ENCODE data around the gene TMEM132D.

TMEM132D gene

DNA sequence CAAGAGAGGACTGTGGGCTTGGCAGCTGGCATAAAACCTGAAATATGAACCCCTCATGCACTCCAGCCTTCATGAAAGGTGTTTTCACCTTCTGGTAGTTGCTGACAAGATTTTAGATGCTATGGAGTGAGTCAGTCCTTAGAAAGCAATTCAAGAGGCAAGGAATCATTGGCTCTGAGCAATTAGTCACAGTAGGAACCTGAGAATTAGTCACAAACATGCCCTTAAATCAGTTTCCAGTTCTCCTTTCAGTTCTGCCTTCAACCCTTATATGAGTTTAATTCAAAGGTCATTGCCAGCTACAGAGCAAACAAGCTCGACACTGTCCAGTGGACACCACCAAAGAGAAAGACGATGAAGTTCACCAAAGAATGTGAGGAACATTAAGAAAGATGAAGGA is 578.3 kb downstream of the TMEM132D start:
- FAIRE-seq: no peak

- FAIRE-seq: no peak
These were observed 591.8 kb downstream of the TMEM132D start for GRCh38 chr12:129312048-129312447.

- FAIRE-seq: no peak
These were observed 593.5 kb downstream of the TMEM132D start for GRCh38 chr12:129310346-129310745.

GRCh38 chr12:129305851-129306250 is 598.0 kb downstream of the TMEM132D start:
- no peak for FAIRE-seq

DNA sequence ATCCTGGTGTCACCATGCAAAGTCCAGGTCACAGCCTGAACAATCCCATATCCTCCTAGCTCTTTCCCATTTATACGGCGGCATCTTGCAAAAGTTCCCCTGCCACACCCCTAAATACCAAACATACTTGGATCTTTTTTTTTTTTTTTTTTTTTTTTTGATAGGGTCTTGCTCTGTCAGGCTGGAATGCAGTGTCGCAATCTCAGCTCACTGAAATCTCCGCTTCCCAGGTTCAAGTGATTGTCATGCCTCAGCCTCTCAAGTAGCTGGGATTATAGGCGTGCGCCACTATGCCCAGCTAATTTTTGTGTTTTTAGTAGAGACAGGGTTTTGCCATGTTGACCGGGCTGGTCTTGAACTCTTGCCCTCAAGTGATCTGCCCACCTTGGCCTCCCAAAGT is 599.3 kb downstream of the TMEM132D start:
- FAIRE-seq: no peak

- no peak for FAIRE-seq
These were observed 603.8 kb downstream of the TMEM132D start for GRCh38 chr12:129300011-129300410.

DNA sequence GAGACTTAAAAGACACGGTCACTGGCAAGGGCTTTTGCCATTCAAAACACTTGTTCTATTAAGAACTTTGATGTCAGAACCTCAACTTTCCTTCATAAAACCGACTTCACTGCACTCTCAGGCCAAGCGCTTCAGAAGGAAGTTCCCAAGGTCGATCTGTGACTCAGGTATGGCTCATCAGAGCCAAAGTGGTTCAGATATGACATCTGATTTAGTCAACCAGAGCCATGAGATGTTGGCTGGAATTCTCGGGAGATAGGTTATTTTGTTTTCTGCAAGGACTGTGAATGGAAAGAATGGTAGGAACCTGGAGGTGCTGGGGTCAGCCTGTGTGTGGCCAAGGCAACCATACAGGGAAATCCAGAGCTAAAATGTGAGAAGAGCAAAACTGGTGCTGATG is 604.9 kb downstream of the TMEM132D start:
- FAIRE-seq: no peak

DNA sequence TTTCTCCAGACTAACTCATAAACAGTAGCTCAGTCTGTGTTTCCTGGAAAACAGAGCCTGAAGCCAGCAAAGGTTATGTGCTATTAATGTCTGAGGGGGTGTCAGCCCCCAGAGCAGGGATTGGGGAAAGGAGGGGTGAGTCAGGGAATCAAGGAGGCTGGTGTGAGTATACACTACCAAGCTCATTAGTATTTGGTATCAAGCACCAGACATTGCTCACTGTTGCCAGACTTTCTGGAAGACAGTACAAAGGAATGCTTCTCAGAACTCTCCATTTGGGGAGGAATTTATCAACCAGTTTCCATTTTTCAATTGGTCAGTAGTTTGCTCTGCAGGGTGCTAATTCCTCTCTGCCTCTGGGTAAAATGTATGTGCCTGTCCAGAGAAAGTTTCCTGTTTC is 607.2 kb downstream of the TMEM132D start:
- FAIRE-seq: no peak

- FAIRE-seq: no peak
These were observed 609.0 kb downstream of the TMEM132D start for GRCh38 chr12:129294868-129295267.

DNA sequence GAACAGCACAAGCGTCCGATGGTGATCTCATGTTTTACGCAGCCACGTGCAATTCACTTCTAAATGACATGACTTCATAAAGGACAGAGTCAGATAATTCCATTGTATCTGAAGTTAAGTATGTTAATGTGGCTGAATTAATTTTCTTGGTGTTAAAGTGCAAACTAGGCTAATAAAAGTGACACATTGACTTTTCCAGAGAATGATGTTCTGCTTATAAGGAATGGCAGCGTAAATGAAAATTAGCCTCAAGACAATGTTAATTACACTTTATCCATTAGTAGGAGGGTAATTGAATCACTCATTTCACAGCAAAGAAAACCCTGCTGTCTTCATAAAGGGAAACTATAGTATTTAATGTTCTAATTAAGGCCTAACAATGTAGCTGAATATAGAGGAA is 624.1 kb downstream of the TMEM132D start:
- FAIRE-seq: no peak

GRCh38 chr12:129276361-129277060 is 627.3 kb downstream of the TMEM132D start:
- no peak for FAIRE-seq

GRCh38 chr12:129269756-129270495 is 633.9 kb downstream of the TMEM132D start:
- FAIRE-seq: no peak

DNA sequence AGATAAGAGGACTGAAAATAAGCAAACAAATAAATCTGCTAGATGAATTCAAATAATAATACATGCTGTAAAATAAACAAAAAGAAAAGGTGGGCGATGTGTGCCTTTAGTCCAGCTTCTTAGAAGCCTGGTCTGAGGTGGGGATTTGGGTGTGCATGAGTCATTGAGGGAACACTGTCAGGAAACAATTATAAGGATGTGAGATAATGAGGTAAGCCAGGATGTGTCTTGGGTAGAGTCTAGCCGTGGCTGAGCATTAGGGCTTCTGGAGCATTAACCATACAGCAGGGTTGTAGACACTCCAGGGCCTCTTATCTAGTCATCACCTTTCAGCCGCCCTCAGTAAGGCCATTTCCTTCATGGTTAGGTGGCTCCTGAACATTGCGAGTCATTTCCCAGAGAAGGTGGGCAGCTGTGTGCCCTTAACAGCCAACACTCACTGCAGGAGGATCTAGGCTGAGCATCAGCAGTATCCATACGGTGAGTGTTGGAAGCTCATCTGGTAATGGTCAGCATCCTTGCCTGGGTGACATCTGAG is 645.0 kb downstream of the TMEM132D start:
- FAIRE-seq: no peak

DNA sequence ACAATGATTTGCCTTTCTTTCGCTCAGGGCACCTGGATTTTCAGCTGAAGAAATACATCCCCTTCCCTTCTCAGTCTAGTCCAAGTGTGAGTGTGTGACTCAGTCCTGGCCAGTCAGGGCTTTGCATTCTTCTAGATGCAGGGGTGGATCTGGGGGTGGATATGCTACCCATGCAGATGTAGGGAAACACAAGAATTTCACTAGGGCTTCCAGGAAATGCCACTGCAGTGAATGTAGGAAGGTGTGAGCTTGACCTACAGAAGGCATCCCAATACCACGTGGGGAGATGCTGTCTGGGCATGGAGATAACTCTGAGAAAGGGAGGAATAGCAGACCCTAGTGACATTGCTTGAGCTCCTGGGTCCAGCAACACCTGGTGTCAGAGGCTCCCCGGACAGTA is 646.3 kb downstream of the TMEM132D start:
- FAIRE-seq: no peak

DNA sequence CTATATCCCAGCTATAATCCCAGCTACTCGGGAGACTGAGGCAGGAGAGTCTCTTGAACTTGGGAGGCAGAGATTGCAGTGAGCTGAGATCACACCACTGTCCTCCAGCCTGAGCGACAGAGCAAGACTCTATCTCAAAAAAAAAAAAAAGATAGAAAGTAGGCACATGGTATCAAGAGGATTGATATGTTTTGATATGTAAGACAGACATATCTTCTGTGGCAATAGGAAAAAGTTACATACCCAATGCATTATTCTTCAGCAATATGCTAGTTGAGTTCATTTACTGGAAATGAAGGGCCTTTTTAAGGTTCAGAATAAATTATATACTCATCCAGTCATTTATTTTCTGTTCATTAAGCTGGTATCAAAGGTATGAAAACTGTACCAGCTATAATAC is 657.2 kb downstream of the TMEM132D start:
- no peak for FAIRE-seq

DNA sequence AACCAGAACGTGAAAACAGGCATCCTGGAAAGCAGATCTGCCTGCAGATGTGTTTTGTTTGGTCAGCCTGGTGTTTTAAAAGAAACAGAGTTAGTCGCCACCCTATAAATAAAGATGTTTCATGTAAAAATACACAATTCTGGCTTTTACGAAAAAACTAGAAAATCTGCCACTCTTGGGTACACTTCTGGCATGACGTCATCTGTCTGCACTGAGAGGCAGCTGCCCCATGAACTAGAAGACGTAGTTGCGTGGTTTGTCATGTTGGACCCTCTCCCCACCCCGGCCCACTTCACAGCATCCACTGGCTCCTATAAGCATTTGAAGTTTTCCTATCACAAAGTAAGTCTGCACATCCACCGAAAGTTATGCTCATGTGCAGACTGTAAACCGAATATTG is 658.1 kb downstream of the TMEM132D start:
- FAIRE-seq: no peak

GRCh38 chr12:129241852-129242251 is 662.0 kb downstream of the TMEM132D start:
- FAIRE-seq: no peak

DNA sequence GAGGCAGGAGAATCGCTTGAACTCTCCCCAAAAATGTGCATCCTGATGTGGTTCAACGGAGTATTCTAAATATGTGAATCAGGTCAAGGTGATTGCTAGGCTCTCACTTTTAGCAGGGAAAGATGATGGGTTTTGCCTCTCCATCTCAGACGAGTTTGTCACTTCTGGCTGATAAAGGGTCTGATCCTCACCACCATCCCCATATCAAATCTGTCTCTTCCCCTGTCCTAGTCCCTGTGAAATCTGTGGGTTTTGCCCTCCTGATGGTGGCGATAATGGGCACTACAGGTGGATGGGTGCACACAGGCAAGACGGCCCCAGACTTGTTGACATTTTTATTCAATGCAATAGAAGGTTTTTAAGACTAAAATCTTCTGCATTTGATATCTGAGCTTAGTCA is 665.9 kb downstream of the TMEM132D start:
- FAIRE-seq: no peak

DNA sequence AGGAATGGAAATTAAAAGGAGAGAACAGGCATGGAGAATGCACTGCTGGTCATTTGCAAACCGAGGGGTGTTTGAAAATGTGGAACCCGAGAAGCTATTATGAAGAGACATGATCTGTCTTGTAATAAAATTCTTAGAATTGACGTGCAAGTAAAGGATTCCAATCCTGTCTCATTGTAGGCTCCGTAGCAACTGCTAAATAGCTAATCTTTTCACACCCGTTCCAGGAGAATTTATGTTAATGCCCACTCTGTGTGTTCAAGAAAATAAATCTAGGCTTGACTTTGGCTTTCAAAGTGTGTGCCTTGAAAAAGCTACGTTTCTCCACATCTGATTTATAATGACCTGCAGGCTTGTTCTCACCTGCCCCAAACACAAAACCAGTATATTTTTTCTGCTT is 669.6 kb downstream of the TMEM132D start:
- no peak for FAIRE-seq

DNA sequence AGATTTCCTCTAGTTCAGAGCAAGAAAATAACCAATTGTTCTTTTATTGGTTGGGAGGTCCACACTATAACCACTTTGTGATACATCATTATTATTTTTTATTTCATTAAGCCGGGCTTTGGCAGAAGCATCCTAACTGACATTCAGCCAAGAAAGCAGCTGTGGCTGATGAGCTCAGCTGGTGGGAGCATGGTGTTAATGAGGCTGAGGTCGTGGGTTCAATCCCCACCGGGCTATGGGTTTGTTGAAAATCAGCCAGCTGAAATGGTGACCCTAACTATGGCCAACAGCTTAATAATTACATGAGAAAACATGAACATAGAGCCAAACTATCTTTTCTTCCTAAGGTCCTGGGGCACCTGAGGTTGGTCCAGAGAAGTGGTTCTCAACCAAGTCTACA is 672.3 kb downstream of the TMEM132D start:
- FAIRE-seq: no peak

DNA sequence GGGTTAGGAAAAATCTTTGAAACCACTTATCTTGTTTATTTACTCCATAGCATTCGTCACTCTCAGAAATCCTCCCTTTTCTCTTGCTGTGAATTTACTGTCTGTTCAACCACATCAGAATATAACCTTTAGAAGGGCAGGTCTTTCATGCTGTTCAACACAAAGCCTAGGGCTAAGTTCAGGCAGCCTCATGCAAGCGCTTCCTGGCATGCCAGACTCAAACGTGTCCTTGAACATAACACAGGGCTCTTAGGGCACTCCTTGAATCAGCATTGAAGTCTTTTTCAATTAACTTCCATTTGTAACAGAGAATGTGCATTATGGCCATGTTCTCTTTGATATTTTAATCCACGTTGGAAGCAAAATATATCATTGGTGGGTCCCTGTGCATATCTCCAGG is 672.8 kb downstream of the TMEM132D start:
- no peak for FAIRE-seq

- FAIRE-seq: no peak
These were observed 677.0 kb downstream of the TMEM132D start for GRCh38 chr12:129226851-129227250.

GRCh38 chr12:129226005-129226404 is 677.8 kb downstream of the TMEM132D start:
- FAIRE-seq: no peak

- FAIRE-seq: no peak
These were observed 688.3 kb downstream of the TMEM132D start for GRCh38 chr12:129215556-129215955.
